ENCODE measurements around the gene OXNAD1. TPM values are rescaled to one million over a fixed set of nuclear protein-coding genes. Genes with fewer than 3 reads are reported as not detected.
A peak's percentile ranks its signal among the peaks of the same experiment; 100 is the strongest.

Gene OXNAD1
- total and polyA plus RNA-seq, 10 of the 15 experiments (the other 5 are each of a cell fraction or from before 2014, with no cell fraction given): 5.6 to 27.8 (median 16.2) TPM

DNA sequence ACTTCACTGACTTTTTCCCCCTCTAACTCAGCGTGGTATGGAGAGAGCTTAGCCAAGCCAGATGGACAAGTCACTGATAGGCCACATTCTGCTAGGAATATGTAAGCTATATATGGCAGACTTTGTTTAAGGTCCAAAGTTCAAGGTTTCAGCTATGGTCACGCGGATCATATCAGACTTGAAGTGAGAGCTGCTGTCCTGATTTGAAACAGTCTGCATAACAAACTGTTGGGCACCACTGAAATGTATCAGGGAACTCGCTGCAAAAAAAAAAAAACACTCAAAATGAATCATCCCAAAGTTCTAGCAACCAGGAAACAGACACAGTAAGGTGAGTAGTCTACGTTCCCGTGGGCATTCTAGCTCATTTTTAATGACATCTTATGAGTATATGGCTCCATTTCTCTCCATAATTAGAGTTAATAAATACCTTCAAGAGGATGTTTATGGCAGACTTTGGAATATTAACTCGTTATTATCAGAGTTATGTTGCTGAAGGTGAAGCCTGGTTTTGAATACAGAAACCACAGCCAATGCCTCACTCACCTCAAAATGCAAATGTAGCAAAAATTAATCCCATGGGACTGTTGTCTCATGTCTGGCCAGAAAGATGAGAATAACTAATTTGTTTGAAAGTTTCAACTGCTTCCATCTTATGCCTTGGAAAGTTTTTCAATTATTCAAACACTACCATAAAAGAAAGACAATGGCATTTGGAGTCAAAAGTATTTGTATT lies 12.6 kb upstream of the OXNAD1 start (continued):
- TF ChIP-seq IRF4 (IDR thresholded peaks at IDR 0.05; ENCODE audit: low read depth, low read length) (no peak), SMAD1 (IDR thresholded peaks at IDR 0.05; ENCODE audit: low read depth, partially characterized antibody) (no peak), RAD51 (IDR thresholded peaks at IDR 0.05) (no peak), ATF3 (IDR thresholded peaks at IDR 0.05; ENCODE audit: borderline replicate concordance, extremely low read depth, low read depth, low read length) (no peak), GABPA (IDR thresholded peaks at IDR 0.05; ENCODE audit: low read depth) (no peak), JUNB (IDR thresholded peaks at IDR 0.05) (no peak), CEBPB (IDR thresholded peaks at IDR 0.05; ENCODE audit: borderline replicate concordance in 1 of 2, low read depth in 2 of 2, low read length in 2 of 2) (no peak), MTA2 (IDR thresholded peaks at IDR 0.05; ENCODE audit: low read depth) (peak; percentile 54; the same call in 1 of the 2 replicates), SREBF2 (IDR thresholded peaks at IDR 0.05; ENCODE audit: low read length) (no peak), CREB1 (IDR thresholded peaks at IDR 0.05; ENCODE audit: low read depth) (no peak), MEF2A (IDR thresholded peaks at IDR 0.05; ENCODE audit: insufficient read depth, low read depth, low read length) (no peak), TAF1 (IDR thresholded peaks at IDR 0.05; ENCODE audit: borderline replicate concordance, low read depth, low read length) (no peak), ZNF207 (IDR thresholded peaks at IDR 0.05; ENCODE audit: borderline replicate concordance) (no peak), RELB (IDR thresholded peaks at IDR 0.05; ENCODE audit: low read depth) (0 out of 2 replicates have a peak, but pooled peaks have one; percentile 31), SKIL (IDR thresholded peaks at IDR 0.05; ENCODE audit: low read depth, poor library complexity, severe bottlenecking) (peak; percentile 37), NFXL1 (IDR thresholded peaks at IDR 0.05; ENCODE audit: borderline replicate concordance) (no peak), ZBTB4 (CRISPR knock-in tag; IDR thresholded peaks at IDR 0.05) (no peak), IKZF2 (IDR thresholded peaks at IDR 0.05) (0 out of 4 replicates have a peak, but pooled peaks have one; percentile 22 to 36), HDAC2 (IDR thresholded peaks at IDR 0.05) (no peak)
